IMR-90 (cell line): ENCODE results near the gene RARB. TPM values are rescaled to one million over a fixed set of nuclear protein-coding genes. Genes with fewer than 3 reads are reported as not detected.
A peak's percentile ranks its signal among the peaks of the same experiment; 100 is the strongest.

Experiments used
- ATAC-seq: fragments of 200-7000 bp; cut with Tn5 transposase; 2 replicates; pipeline ENCODE4 v1.9.1; 2020; ENCODE audit warnings: low read depth, mild to moderate bottlenecking, moderate library complexity
- BruUV-seq: library from RNA; stranded (reverse); fragments of 400-500 nt; replicated peaks from 2 replicates; lab custom pipeline; 2021; lab: Mats Ljungman, UMichigan
- CTCF ChIA-PET: fragments of 300-600 bp; formaldehyde crosslinking; extraction: SDS; loops from one replicate; lab custom pipeline; 2021; ENCODE audit warnings: antibody characterized with exemption; lab: Yijun Ruan, JAX
- POLR2A ChIA-PET: fragments of 300-600 bp; sonication (Branson Sonifier 250); formaldehyde crosslinking; loops from one replicate; lab custom pipeline; 2022; ENCODE audit warnings: antibody characterized with exemption; ENCODE audit not compliant: unreplicated experiment; lab: Charles Lee
- DNase-seq: peaks from one replicate; pipeline ENCODE4 v3.0.0; 2013
- H2AFZ ChIP-seq: replicated peaks from 2 replicates; pipeline ENCODE3; 2013; ENCODE audit warnings: low read length, mild to moderate bottlenecking; ENCODE audit not compliant: poor library complexity
- H2AK5ac ChIP-seq: 2 replicates; pipeline ENCODE4 v1.6.1; 2013; ENCODE audit warnings: low read depth, low read length, inconsistent platforms
- H2AK9ac ChIP-seq: replicated peaks from 2 replicates; pipeline ENCODE3; 2013; ENCODE audit warnings: mild to moderate bottlenecking, low read depth, low read length, moderate library complexity; ENCODE audit not compliant: poor library complexity
- H2BK120ac ChIP-seq: 2 replicates; pipeline ENCODE4 v1.6.1; 2013; ENCODE audit warnings: low read depth, low read length, inconsistent platforms
- H2BK15ac ChIP-seq: 3 replicates; pipeline ENCODE4 v1.6.1; 2013; ENCODE audit warnings: low read depth, low read length, inconsistent platforms
- H2BK20ac ChIP-seq: 2 replicates; pipeline ENCODE4 v1.6.1; 2013; ENCODE audit warnings: low read depth, mild to moderate bottlenecking, inconsistent platforms, low read length, moderate library complexity
- H2BK5ac ChIP-seq: 2 replicates; pipeline ENCODE4 v1.6.1; 2013; ENCODE audit warnings: mild to moderate bottlenecking, low read depth, low read length, inconsistent platforms; ENCODE audit not compliant: poor library complexity, severe bottlenecking
- H3K14ac ChIP-seq: replicated peaks from 2 replicates; pipeline ENCODE4 v1.6.1; 2013; ENCODE audit warnings: low read depth, low read length, inconsistent platforms
- H3K18ac ChIP-seq: 2 replicates; pipeline ENCODE4 v1.6.1; 2013; ENCODE audit warnings: low read depth, low read length, control low read depth
- H3K23ac ChIP-seq: 2 replicates; pipeline ENCODE4 v1.6.1; 2013; ENCODE audit warnings: low read depth, low read length, inconsistent platforms
- H3K27ac ChIP-seq: 2 replicates; pipeline ENCODE4 v1.5.1; 2013; ENCODE audit warnings: mild to moderate bottlenecking, control low read depth, low read length; ENCODE audit not compliant: insufficient read depth
- H3K27me3 ChIP-seq: 2 replicates; pipeline ENCODE4 v1.6.1; 2013; ENCODE audit warnings: low read length; ENCODE audit not compliant: control insufficient read depth, insufficient read depth
- H3K36me3 ChIP-seq: 2 replicates; pipeline ENCODE4 v1.6.1; 2013; ENCODE audit warnings: low read length, mixed read lengths; ENCODE audit not compliant: control insufficient read depth, insufficient read depth
- H3K4ac ChIP-seq: 2 replicates; pipeline ENCODE4 v1.6.1; 2013; ENCODE audit warnings: low read depth, low read length, inconsistent platforms
- H3K4me1 ChIP-seq: 2 replicates; pipeline ENCODE4 v1.6.1; 2013; ENCODE audit warnings: low read length, mixed read lengths; ENCODE audit not compliant: control insufficient read depth, insufficient read depth
- H3K4me2 ChIP-seq: 2 replicates; pipeline ENCODE4 v1.6.1; 2013; ENCODE audit warnings: low read depth, mild to moderate bottlenecking, control low read depth, low read length, moderate library complexity
- H3K4me3 ChIP-seq: 2 replicates; pipeline ENCODE4 v1.5.1; 2013; ENCODE audit warnings: low read depth, mild to moderate bottlenecking, control low read depth, low read length, moderate library complexity; ENCODE audit not compliant: insufficient read depth
- H3K56ac ChIP-seq: 2 replicates; pipeline ENCODE4 v1.6.1; 2013; ENCODE audit warnings: low read length, inconsistent platforms; ENCODE audit not compliant: insufficient read depth; ENCODE audit errors: extremely low read depth
- H3K79me1 ChIP-seq, 2 experiments: 2 replicates each; pipeline ENCODE4 v1.6.1; 2013; ENCODE audit warnings: low read length in 2 of 2, inconsistent platforms in 1 of 2, low read depth in 1 of 2
- H3K9ac ChIP-seq: 2 replicates; pipeline ENCODE4 v1.6.1; 2013; ENCODE audit warnings: low read depth, low read length, control low read depth
- H3K9me1 ChIP-seq: 2 replicates; pipeline ENCODE4 v1.6.1; 2013; ENCODE audit warnings: low read length, inconsistent platforms; ENCODE audit not compliant: insufficient read depth
- H3K9me3 ChIP-seq: 2 replicates; pipeline ENCODE4 v1.6.1; 2013; ENCODE audit warnings: low read length; ENCODE audit not compliant: control insufficient read depth, insufficient read depth
- H4K20me1 ChIP-seq: 2 replicates; pipeline ENCODE4 v1.6.1; 2013; ENCODE audit warnings: low read length, inconsistent platforms; ENCODE audit not compliant: insufficient read depth
- H4K5ac ChIP-seq: 2 replicates; pipeline ENCODE4 v1.6.1; 2013; ENCODE audit warnings: mild to moderate bottlenecking, low read depth, low read length, control low read depth
- H4K8ac ChIP-seq, 2 experiments: 2 replicates each; pipeline ENCODE4 v1.6.1; 2013; ENCODE audit warnings: low read depth in 2 of 2, low read length in 2 of 2, control low read depth in 1 of 2, inconsistent platforms in 1 of 2
- H4K91ac ChIP-seq: 2 replicates; pipeline ENCODE4 v1.6.1; 2013; ENCODE audit warnings: low read depth, low read length, inconsistent platforms; ENCODE audit not compliant: insufficient read depth
- BHLHE40 ChIP-seq: fragments of 150-350 bp; IDR thresholded peaks from 2 replicates; pipeline ENCODE4 v1.6.1; 2016; ENCODE audit warnings: mild to moderate bottlenecking, low read depth, low read length
- CEBPB ChIP-seq: IDR thresholded peaks from 2 replicates; pipeline ENCODE4 v1.6.1; 2012; ENCODE audit warnings: low read depth, low read length, improper control_type of control experiment
- CHD1 ChIP-seq: IDR thresholded peaks from 2 replicates; pipeline ENCODE4 v1.6.1; 2012; ENCODE audit warnings: low read depth, low read length, improper control_type of control experiment
- CTCF ChIP-seq: conservative IDR thresholded peaks from 2 replicates; pipeline ENCODE4 v1.5.1; 2012; ENCODE audit warnings: mild to moderate bottlenecking, low read depth, low read length, improper control_type of control experiment
- FOS ChIP-seq: fragments of 150-350 bp; IDR thresholded peaks from 2 replicates; pipeline ENCODE4 v1.6.1; 2016; ENCODE audit warnings: low read depth, low read length
- MAFK ChIP-seq: IDR thresholded peaks from 2 replicates; pipeline ENCODE4 v1.6.1; 2012; ENCODE audit warnings: low read depth, low read length, improper control_type of control experiment
- MAZ ChIP-seq: IDR thresholded peaks from 2 replicates; pipeline ENCODE4 v1.6.1; 2012; ENCODE audit warnings: low read depth, mild to moderate bottlenecking, low read length, improper control_type of control experiment, moderate library complexity, borderline replicate concordance
- MXI1 ChIP-seq: IDR thresholded peaks from 2 replicates; pipeline ENCODE4 v1.6.1; 2012; ENCODE audit warnings: low read depth, mild to moderate bottlenecking, low read length, moderate library complexity, borderline replicate concordance
- NFE2L2 ChIP-seq: fragments of 150-350 bp; IDR thresholded peaks from 2 replicates; pipeline ENCODE4 v1.6.1; 2016; ENCODE audit warnings: low read depth, mild to moderate bottlenecking, low read length
- POLR2A ChIP-seq: IDR thresholded peaks from 2 replicates; pipeline ENCODE4 v1.6.1; 2012; ENCODE audit warnings: mild to moderate bottlenecking, low read depth, low read length
- RAD21 ChIP-seq: IDR thresholded peaks from 2 replicates; pipeline ENCODE4 v1.6.1; 2012; ENCODE audit warnings: low read length, improper control_type of control experiment
- RFX5 ChIP-seq: IDR thresholded peaks from 2 replicates; pipeline ENCODE4 v1.8.0; 2012; ENCODE audit warnings: low read depth, mild to moderate bottlenecking, low read length, moderate library complexity
- USF2 ChIP-seq: fragments of 150-350 bp; IDR thresholded peaks from 2 replicates; pipeline ENCODE4 v1.6.1; 2017; ENCODE audit warnings: mild to moderate bottlenecking, antibody characterized with exemption, low read length, low read depth
- WGBS, 2 experiments: methylation state at CpG; one replicate each; pipeline versions ENCODE4 v1.1.5 to v1.1.7; 2013; ENCODE audit warnings: missing lambda C conversion rate in 2 of 2; ENCODE audit not compliant: insufficient read length in 1 of 2; ENCODE audit errors: extremely low coverage in 2 of 2; 5-methylcytosine and 5-hydroxymethylcytosine counted together
- dilution Hi-C: fragments of 300-500 bp; cut with HindIII; formaldehyde crosslinking; loops from one replicate; pipeline ENCODE4 v1.14.3; 2018; ENCODE audit warnings: low sequenced_read_pairs; ENCODE audit not compliant: unreplicated experiment
- in situ Hi-C: fragments of 300-500 bp; cut with MboI; formaldehyde crosslinking; loops from 3 replicates; pipeline ENCODE4 v1.14.3; 2019; ENCODE audit warnings: low sequenced_read_pairs, inconsistent platforms, mixed read lengths
- intact Hi-C: fragments of 100-400 bp; cut with micrococcal nuclease; formaldehyde crosslinking; loops from 2 replicates; pipeline ENCODE4 v1.10.0; 2022
- polyA plus RNA-seq, 3 experiments: library from polyadenylated mRNA; depleted of rRNA; stranded (reverse); fragments of >200 nt; gene quantifications; 2 replicates each; pipeline ENCODE4 v1.2.3, GENCODE V29; 2012; ENCODE audit warnings: low replicate concordance in 1 of 3
- total RNA-seq: library from RNA; depleted of rRNA; stranded (reverse); fragments of >200 nt; gene quantifications from 2 replicates; pipeline ENCODE4 v1.2.3, GENCODE V29; 2012
- TF ChIP-seq, protein P1 (sequence below): fragments of 150-350 bp; IDR thresholded peaks from 2 replicates; pipeline ENCODE4 v1.6.1; 2016; ENCODE audit warnings: low read depth, mild to moderate bottlenecking, low read length, moderate library complexity, borderline replicate concordance

Gene RARB
- total and polyA plus RNA-seq, 2 of the 4 experiments (the other 2 are of a cell fraction): 0.53 to 1.4 TPM

GRCh38 chr3:25430287-25430934 is 2.3 kb downstream of the RARB start:
- Histone ChIP-seq H3K4ac (no peak overlapping the region), H2BK5ac (no peak overlapping the region), H3K9ac (no peak overlapping the region), H4K8ac (no peak overlapping the region), H2BK15ac (no peak overlapping the region), H4K20me1 (no peaks in the 10 kb centered on the region), H3K27ac (no peak overlapping the region), H3K23ac (no peak overlapping the region), H3K4me3 (no peak overlapping the region), H2BK120ac (no peak overlapping the region), H3K14ac (no peak overlapping the region), H3K36me3 (no peaks in the 10 kb centered on the region), H3K4me2 (no peak overlapping the region), H2BK20ac (no peak overlapping the region), H4K91ac (no peak overlapping the region), H3K27me3 (peaks cover 25% of the 10 kb centered on the region), H3K9me3 (no peaks in the 10 kb centered on the region), H3K4me1 (no peaks in the 10 kb centered on the region), H3K9me1 (no peaks in the 10 kb centered on the region), H3K56ac (no peak overlapping the region), H3K18ac (no peak overlapping the region), H2AK5ac (no peak overlapping the region), H4K5ac (no peak overlapping the region), H3K79me1 (no peaks in the 10 kb centered on the region), H2AFZ (no peak overlapping the region), H2AK9ac (no peak overlapping the region)
- no TSS peak for BruUV-seq
- in situ Hi-C loops (no loop called here), intact Hi-C loops (no loop called here), dilution Hi-C loops (no loop called here)
- WGBS, 2 experiments: no CpG with 5 or more reads among the region's 5 CpGs
- CTCF ChIA-PET: no interaction called here
- ATAC-seq: no peak
- TF ChIP-seq CTCF (no peak), FOS (no peak), RFX5 (no peak), RAD21 (no peak), MXI1 (no peak), MAFK (no peak), POLR2A (no peak), USF2 (no peak), CHD1 (no peak), MAZ (no peak), NFE2L2 (no peak), BHLHE40 (no peak), CEBPB (no peak)
- TF ChIP-seq, protein P1, sequence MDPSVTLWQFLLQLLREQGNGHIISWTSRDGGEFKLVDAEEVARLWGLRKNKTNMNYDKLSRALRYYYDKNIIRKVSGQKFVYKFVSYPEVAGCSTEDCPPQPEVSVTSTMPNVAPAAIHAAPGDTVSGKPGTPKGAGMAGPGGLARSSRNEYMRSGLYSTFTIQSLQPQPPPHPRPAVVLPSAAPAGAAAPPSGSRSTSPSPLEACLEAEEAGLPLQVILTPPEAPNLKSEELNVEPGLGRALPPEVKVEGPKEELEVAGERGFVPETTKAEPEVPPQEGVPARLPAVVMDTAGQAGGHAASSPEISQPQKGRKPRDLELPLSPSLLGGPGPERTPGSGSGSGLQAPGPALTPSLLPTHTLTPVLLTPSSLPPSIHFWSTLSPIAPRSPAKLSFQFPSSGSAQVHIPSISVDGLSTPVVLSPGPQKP: no peak
- POLR2A ChIA-PET: no interaction called here
- peak; percentile 5 for DNase-seq
